Trophoblast cell (in vitro differentiated cells and primary cell): ENCODE data around the gene COL25A1.

ENCODE experiments used
- DNase-seq, 2 donors: peaks; one replicate each; pipeline ENCODE4 v3.0.0-alpha.2; 2016
- H2AFZ ChIP-seq: 2 replicates; pipeline ENCODE4 v1.6.1; 2013; ENCODE audit warnings: low read length, moderate library complexity, mild to moderate bottlenecking; ENCODE audit not compliant: insufficient read depth, poor library complexity
- H2AK5ac ChIP-seq: 2 replicates; pipeline ENCODE4 v1.6.1; 2013; ENCODE audit warnings: mild to moderate bottlenecking, low read length
- H2BK120ac ChIP-seq: 2 replicates; pipeline ENCODE4 v1.6.1; 2013; ENCODE audit warnings: low read length, mild to moderate bottlenecking, moderate library complexity; ENCODE audit not compliant: insufficient read depth, poor library complexity
- H2BK12ac ChIP-seq: 2 replicates; pipeline ENCODE4 v1.6.1; 2013; ENCODE audit warnings: mild to moderate bottlenecking, low read length, moderate library complexity
- H2BK5ac ChIP-seq: 2 replicates; pipeline ENCODE4 v1.6.1; 2013; ENCODE audit warnings: low read length, low read depth, moderate library complexity, mild to moderate bottlenecking; ENCODE audit not compliant: poor library complexity
- H3K14ac ChIP-seq: 2 replicates; pipeline ENCODE4 v1.6.1; 2013; ENCODE audit warnings: mild to moderate bottlenecking, low read length
- H3K18ac ChIP-seq: 2 replicates; pipeline ENCODE4 v1.6.1; 2013; ENCODE audit warnings: mild to moderate bottlenecking, low read length
- H3K23ac ChIP-seq: 2 replicates; pipeline ENCODE4 v1.6.1; 2013; ENCODE audit warnings: low read length
- H3K27ac ChIP-seq: 2 replicates; pipeline ENCODE4 v1.5.1; 2013; ENCODE audit warnings: low read depth, mild to moderate bottlenecking, inconsistent platforms, low read length, moderate library complexity
- H3K27me3 ChIP-seq: 2 replicates; pipeline ENCODE4 v1.6.1; 2013; ENCODE audit warnings: inconsistent platforms, mild to moderate bottlenecking, low read length, moderate library complexity; ENCODE audit not compliant: insufficient read depth
- H3K36me3 ChIP-seq, 2 experiments: 1 replicate in 1 of 2; 2 replicates in 1 of 2; pipeline ENCODE4 v1.6.1; 2013; ENCODE audit warnings: low read length in 2 of 2, mild to moderate bottlenecking in 2 of 2, moderate library complexity in 1 of 2; ENCODE audit not compliant: insufficient read depth in 2 of 2, control insufficient read depth in 1 of 2
- H3K4ac ChIP-seq: 2 replicates; pipeline ENCODE4 v1.6.1; 2013; ENCODE audit warnings: low read depth, mild to moderate bottlenecking, low read length, moderate library complexity
- H3K4me1 ChIP-seq, 2 experiments: 1 replicate in 1 of 2; 2 replicates in 1 of 2; pipeline ENCODE4 v1.6.1; 2013; ENCODE audit warnings: low read length in 2 of 2, mild to moderate bottlenecking in 2 of 2, moderate library complexity in 1 of 2; ENCODE audit not compliant: insufficient read depth in 2 of 2, control insufficient read depth in 1 of 2
- H3K4me2 ChIP-seq: 2 replicates; pipeline ENCODE4 v1.6.1; 2013; ENCODE audit warnings: inconsistent platforms, mild to moderate bottlenecking, low read length, moderate library complexity
- H3K4me3 ChIP-seq: 2 replicates; pipeline ENCODE4 v1.5.1; 2013; ENCODE audit warnings: mild to moderate bottlenecking, low read depth, low read length, inconsistent platforms
- H3K79me1 ChIP-seq: one replicate; pipeline ENCODE4 v1.6.1; 2013; ENCODE audit warnings: low read length
- H3K79me2 ChIP-seq: 2 replicates; pipeline ENCODE4 v1.6.1; 2013; ENCODE audit warnings: low read length, mild to moderate bottlenecking; ENCODE audit not compliant: control insufficient read depth, insufficient read depth, poor library complexity
- H3K9ac ChIP-seq: 2 replicates; pipeline ENCODE4 v1.6.1; 2013; ENCODE audit warnings: mild to moderate bottlenecking, low read length
- H3K9me3 ChIP-seq: 2 replicates; pipeline ENCODE4 v1.6.1; 2013; ENCODE audit warnings: low read depth, mild to moderate bottlenecking, control low read depth, inconsistent platforms, low read length; ENCODE audit not compliant: insufficient read depth
- H4K12ac ChIP-seq: 2 replicates; pipeline ENCODE4 v1.6.1; 2013; ENCODE audit warnings: low read depth, mild to moderate bottlenecking, low read length, moderate library complexity
- H4K8ac ChIP-seq: 2 replicates; pipeline ENCODE4 v1.6.1; 2013; ENCODE audit warnings: low read depth, mild to moderate bottlenecking, low read length, moderate library complexity
- H4K91ac ChIP-seq: one replicate; pipeline ENCODE4 v1.6.1; 2013; ENCODE audit warnings: low read depth, mild to moderate bottlenecking, low read length, moderate library complexity
- WGBS: extraction: QIAGEN DNeasy Blood & Tissue Kit; methylation state at CpG from one replicate; pipeline ENCODE4 v1.1.7; 2013; ENCODE audit warnings: missing lambda C conversion rate; ENCODE audit not compliant: insufficient read length, insufficient coverage; ENCODE audit errors: extremely low coverage; 5-methylcytosine and 5-hydroxymethylcytosine counted together

The COL25A1 gene

GRCh38 chr4:109233570-109233969 lies 68.9 kb downstream of the COL25A1 start:
- H4K91ac ChIP-seq, result no peak overlapping the region
- no peak for DNase-seq
- H4K8ac ChIP-seq, result no peak overlapping the region
- no peak overlapping the region for H3K14ac ChIP-seq
- no peak overlapping the region for H3K4me3 ChIP-seq
- H2BK120ac ChIP-seq, result no peak overlapping the region
- H2BK5ac ChIP-seq, result no peak overlapping the region
- WGBS, result no CpG with 5 or more reads among the region's 1 CpG
- no peaks in the 10 kb centered on the region for H3K27me3 ChIP-seq
- no peak overlapping the region for H2BK12ac ChIP-seq
- H3K27ac ChIP-seq, result no peak overlapping the region
- no peak overlapping the region for H2AK5ac ChIP-seq
- H3K4me2 ChIP-seq, result no peak overlapping the region
- no peak overlapping the region for H3K23ac ChIP-seq
- no peaks in the 10 kb centered on the region for H3K9me3 ChIP-seq
- no peaks in the 10 kb centered on the region for H3K79me1 ChIP-seq
- H4K12ac ChIP-seq, result no peak overlapping the region
- no peaks in the 10 kb centered on the region for H3K79me2 ChIP-seq
- H3K36me3 ChIP-seq, result no peaks in the 10 kb centered on the region
- no peak overlapping the region for H2AFZ ChIP-seq
- no peak overlapping the region for H3K9ac ChIP-seq
- no peak overlapping the region for H3K18ac ChIP-seq
- H3K4me1 ChIP-seq, result no peaks in the 10 kb centered on the region
- H3K4ac ChIP-seq, result no peak overlapping the region

DNA sequence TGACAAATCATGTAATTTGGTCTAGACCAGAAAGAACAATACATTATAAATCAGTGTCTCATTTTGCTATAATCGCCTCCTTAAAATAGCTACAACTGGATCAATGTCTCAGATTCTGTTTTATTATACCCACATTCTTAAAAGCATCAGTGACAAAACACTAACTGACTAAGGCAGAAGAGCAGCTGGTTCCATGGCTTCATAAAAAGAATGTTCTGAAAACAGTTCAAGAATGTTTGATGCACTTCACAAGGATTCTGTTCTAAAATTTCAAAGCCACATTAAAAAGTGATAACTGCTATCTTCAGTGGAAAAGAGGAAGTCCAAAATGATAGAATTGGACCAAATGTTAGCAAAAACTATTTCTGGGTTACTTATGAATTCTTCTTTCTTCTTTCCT lies 69.8 kb downstream of the COL25A1 start:
- no peak overlapping the region for H3K23ac ChIP-seq
- H4K12ac ChIP-seq, result no peak overlapping the region
- no peak overlapping the region for H2BK12ac ChIP-seq
- no peak overlapping the region for H2AFZ ChIP-seq
- no peak overlapping the region for H3K4me3 ChIP-seq
- no peaks in the 10 kb centered on the region for H3K79me2 ChIP-seq
- H3K14ac ChIP-seq, result no peak overlapping the region
- no peak overlapping the region for H3K4ac ChIP-seq
- no CpG with 5 or more reads among the region's 1 CpG for WGBS
- H3K27me3 ChIP-seq, result no peaks in the 10 kb centered on the region
- no peak overlapping the region for H2BK120ac ChIP-seq
- no peak overlapping the region for H3K4me2 ChIP-seq
- no peaks in the 10 kb centered on the region for H3K79me1 ChIP-seq
- no peak overlapping the region for H3K9ac ChIP-seq
- no peak for DNase-seq
- no peaks in the 10 kb centered on the region for H3K36me3 ChIP-seq
- H2AK5ac ChIP-seq, result no peak overlapping the region
- no peaks in the 10 kb centered on the region for H3K9me3 ChIP-seq
- H4K8ac ChIP-seq, result no peak overlapping the region
- no peak overlapping the region for H2BK5ac ChIP-seq
- no peak overlapping the region for H3K18ac ChIP-seq
- no peak overlapping the region for H4K91ac ChIP-seq
- no peak overlapping the region for H3K27ac ChIP-seq
- no peaks in the 10 kb centered on the region for H3K4me1 ChIP-seq

- Histone ChIP-seq H3K79me1 (no peaks in the 10 kb centered on the region), H3K9ac (no peak overlapping the region), H3K79me2 (no peaks in the 10 kb centered on the region), H2BK120ac (no peak overlapping the region), H3K14ac (no peak overlapping the region), H4K8ac (no peak overlapping the region), H3K4me2 (no peak overlapping the region), H3K23ac (no peak overlapping the region), H3K27ac (no peak overlapping the region), H3K4me3 (no peak overlapping the region), H3K27me3 (no peaks in the 10 kb centered on the region), H3K36me3 (no peaks in the 10 kb centered on the region), H2BK12ac (no peak overlapping the region), H3K18ac (no peak overlapping the region), H2AK5ac (no peak overlapping the region), H3K9me3 (no peaks in the 10 kb centered on the region), H3K4me1 (no peaks in the 10 kb centered on the region), H4K91ac (no peak overlapping the region), H3K4ac (no peak overlapping the region), H4K12ac (no peak overlapping the region), H2AFZ (no peak overlapping the region), H2BK5ac (no peak overlapping the region)
- no CpG with 5 or more reads among the region's 1 CpG for WGBS
- no peak for DNase-seq
Observed at GRCh38 chr4:109231331-109231730, 71.1 kb downstream of the COL25A1 start.

GRCh38 chr4:109229028-109229427 lies 73.4 kb downstream of the COL25A1 start:
- no peaks in the 10 kb centered on the region for H3K79me1 ChIP-seq
- WGBS, result no CpG with 5 or more reads among the region's 2 CpGs

More at GRCh38 chr4:109229028-109229427, 73.4 kb downstream of the COL25A1 start:
- Histone ChIP-seq H3K18ac (no peak overlapping the region), H3K4me3 (no peak overlapping the region), H4K8ac (no peak overlapping the region), H3K27ac (no peak overlapping the region), H2BK5ac (no peak overlapping the region), H2AFZ (no peak overlapping the region), H4K12ac (no peak overlapping the region), H4K91ac (no peak overlapping the region), H3K79me2 (no peaks in the 10 kb centered on the region), H2AK5ac (no peak overlapping the region), H3K4ac (no peak overlapping the region), H3K23ac (no peak overlapping the region), H2BK120ac (no peak overlapping the region), H3K27me3 (no peaks in the 10 kb centered on the region), H3K14ac (no peak overlapping the region), H3K4me1 (no peaks in the 10 kb centered on the region), H3K36me3 (no peaks in the 10 kb centered on the region), H2BK12ac (no peak overlapping the region), H3K9me3 (no peaks in the 10 kb centered on the region), H3K9ac (no peak overlapping the region), H3K4me2 (no peak overlapping the region)
- no peak for DNase-seq
